ENCODE results near the gene ZSWIM8.

The ZSWIM8 gene

DNA sequence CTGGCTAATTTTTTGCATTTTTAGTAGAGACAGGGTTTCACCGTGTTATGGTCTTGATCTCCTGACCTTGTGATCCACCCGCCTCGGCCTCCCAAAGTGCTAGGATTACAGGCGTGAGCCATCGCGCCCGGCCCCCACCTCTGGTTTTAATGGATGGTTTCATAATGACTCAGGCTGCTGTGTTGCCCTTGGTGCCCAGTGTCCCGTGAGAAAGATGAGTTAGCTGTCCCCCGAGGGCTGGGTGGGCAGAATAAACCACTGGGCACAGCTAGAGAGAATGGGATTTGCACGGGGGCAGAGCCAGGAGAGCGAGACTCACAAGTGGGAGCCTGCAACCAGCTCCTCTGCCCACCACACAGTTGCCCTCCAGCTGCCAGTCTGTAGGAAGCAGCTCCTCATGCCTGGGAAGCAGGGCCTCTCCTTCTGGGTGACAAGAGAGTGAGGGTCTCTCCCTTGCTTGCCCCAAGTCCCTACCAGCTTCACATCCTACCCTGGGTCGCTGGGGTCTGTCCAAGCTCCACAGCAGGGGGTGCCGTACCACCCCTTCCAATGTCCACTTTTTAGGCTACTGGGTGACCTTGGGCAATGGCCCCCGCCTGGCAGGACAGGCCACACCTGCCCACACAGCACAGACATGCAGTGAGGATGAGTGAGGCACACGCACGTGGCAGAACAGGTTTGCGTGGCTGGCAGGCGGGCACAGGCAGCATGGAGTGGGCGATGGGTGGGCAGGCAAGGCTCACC is 42.1 kb downstream of the ZSWIM8 start:
- Histone ChIP-seq H3K4me3 (ENCODE audit: low read depth, low read length) (no peak overlapping the region), H3K4me1 (ENCODE audit: control insufficient read depth, insufficient read depth, low read length) (no peaks in the 10 kb centered on the region), H3K36me3 (ENCODE audit: control insufficient read depth in 2 of 2, insufficient read depth in 1 of 2, low read length in 2 of 2) (peaks cover 0 to 33% of the 10 kb centered on the region in 2 experiments; a peak in 2 of 3 replicates), H3K27ac (ENCODE audit: extremely low read depth, low read depth, low read length) (no peak overlapping the region), H3K9me3 (ENCODE audit: control insufficient read depth, insufficient read depth, low read depth, low read length) (no peaks in the 10 kb centered on the region)
- ChIA-PET CTCF (no interaction called here), POLR2A (no interaction called here)
- TF ChIP-seq ZNF530 (tag by site-specific recombination; IDR thresholded peaks at IDR 0.05; ENCODE audit: low read depth), result no peak
- no peak for TF ChIP-seq SETDB1 (IDR thresholded peaks at IDR 0.05; ENCODE audit: insufficient read length, low read length)
- TF ChIP-seq ZNF621 (tag by site-specific recombination; IDR thresholded peaks at IDR 0.05), result no peak
- TF ChIP-seq YY2 (tag by site-specific recombination; IDR thresholded peaks at IDR 0.05), result no peak
- no peak for TF ChIP-seq ZFP69B (tag by site-specific recombination; IDR thresholded peaks at IDR 0.05)
- no peak for TF ChIP-seq ZNF501 (tag by site-specific recombination; IDR thresholded peaks at IDR 0.05)
- no peak for TF ChIP-seq ZNF548 (tag by site-specific recombination; IDR thresholded peaks at IDR 0.05)
- no peak for TF ChIP-seq TCF7L2 (IDR thresholded peaks at IDR 0.05; ENCODE audit: borderline replicate concordance, low read depth, low read length)

DNA sequence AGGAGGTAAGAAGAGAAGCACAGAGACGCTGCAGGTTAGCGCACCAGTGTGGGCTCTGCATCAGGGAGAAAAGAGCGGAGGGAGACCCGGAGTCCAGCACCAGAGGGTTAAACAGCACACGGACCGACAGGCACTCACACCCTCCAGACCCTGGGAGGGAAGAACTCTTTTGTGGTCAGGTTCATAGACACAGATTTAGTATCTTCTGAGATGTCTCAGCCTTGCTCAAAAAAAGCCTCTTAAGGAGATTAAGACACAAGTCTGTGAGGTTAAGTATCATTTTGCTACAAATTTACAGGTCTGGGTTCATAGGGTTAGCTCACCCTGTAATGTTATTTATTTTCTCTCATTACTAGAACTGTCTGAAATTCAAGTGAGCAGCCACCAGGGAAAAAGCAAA is 42.8 kb downstream of the ZSWIM8 start:
- TF ChIP-seq ZNF621 (tag by site-specific recombination; IDR thresholded peaks at IDR 0.05) (no peak), ZNF558 (tag by site-specific recombination; IDR thresholded peaks at IDR 0.05) (no peak), ZBTB17 (tag by site-specific recombination; IDR thresholded peaks at IDR 0.05) (no peak), RBAK (tag by site-specific recombination; IDR thresholded peaks at IDR 0.05) (no peak), ZNF184 (tag by site-specific recombination; IDR thresholded peaks at IDR 0.05) (no peak), HOXC10 (CRISPR knock-in tag; IDR thresholded peaks at IDR 0.05) (no peak), ZNF585B (tag by site-specific recombination; IDR thresholded peaks at IDR 0.05) (no peak), ZNF146 (tag by site-specific recombination; IDR thresholded peaks at IDR 0.05) (no peak), SETDB1 (IDR thresholded peaks at IDR 0.05; ENCODE audit: insufficient read length, low read length) (no peak), ZSCAN23 (tag by site-specific recombination; IDR thresholded peaks at IDR 0.05) (no peak), ZNF701 (tag by site-specific recombination; IDR thresholded peaks at IDR 0.05) (no peak), ZFHX2 (tag by site-specific recombination; conservative IDR thresholded peaks at IDR 0.05) (no peak), ZNF19 (tag by site-specific recombination; IDR thresholded peaks at IDR 0.05; ENCODE audit: low read depth) (no peak), IKZF3 (tag by site-specific recombination; IDR thresholded peaks at IDR 0.05) (no peak), ZNF292 (tag by site-specific recombination; IDR thresholded peaks at IDR 0.05; ENCODE audit: borderline replicate concordance, low read depth) (no peak)
- TF ChIP-seq, protein P1, sequence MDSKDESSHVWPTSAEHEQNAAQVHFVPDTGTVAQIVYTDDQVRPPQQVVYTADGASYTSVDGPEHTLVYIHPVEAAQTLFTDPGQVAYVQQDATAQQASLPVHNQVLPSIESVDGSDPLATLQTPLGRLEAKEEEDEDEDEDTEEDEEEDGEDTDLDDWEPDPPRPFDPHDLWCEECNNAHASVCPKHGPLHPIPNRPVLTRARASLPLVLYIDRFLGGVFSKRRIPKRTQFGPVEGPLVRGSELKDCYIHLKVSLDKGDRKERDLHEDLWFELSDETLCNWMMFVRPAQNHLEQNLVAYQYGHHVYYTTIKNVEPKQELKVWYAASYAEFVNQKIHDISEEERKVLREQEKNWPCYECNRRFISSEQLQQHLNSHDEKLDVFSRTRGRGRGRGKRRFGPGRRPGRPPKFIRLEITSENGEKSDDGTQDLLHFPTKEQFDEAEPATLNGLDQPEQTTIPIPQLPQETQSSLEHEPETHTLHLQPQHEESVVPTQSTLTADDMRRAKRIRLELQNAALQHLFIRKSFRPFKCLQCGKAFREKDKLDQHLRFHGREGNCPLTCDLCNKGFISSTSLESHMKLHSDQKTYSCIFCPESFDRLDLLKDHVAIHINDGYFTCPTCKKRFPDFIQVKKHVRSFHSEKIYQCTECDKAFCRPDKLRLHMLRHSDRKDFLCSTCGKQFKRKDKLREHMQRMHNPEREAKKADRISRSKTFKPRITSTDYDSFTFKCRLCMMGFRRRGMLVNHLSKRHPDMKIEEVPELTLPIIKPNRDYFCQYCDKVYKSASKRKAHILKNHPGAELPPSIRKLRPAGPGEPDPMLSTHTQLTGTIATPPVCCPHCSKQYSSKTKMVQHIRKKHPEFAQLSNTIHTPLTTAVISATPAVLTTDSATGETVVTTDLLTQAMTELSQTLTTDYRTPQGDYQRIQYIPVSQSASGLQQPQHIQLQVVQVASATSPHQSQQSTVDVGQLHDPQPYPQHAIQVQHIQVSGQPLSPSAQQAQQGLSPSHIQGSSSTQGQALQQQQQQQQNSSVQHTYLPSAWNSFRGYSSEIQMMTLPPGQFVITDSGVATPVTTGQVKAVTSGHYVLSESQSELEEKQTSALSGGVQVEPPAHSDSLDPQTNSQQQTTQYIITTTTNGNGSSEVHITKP (tag by site-specific recombination; IDR thresholded peaks at IDR 0.05), result no peak
- TF ChIP-seq, protein P2, sequence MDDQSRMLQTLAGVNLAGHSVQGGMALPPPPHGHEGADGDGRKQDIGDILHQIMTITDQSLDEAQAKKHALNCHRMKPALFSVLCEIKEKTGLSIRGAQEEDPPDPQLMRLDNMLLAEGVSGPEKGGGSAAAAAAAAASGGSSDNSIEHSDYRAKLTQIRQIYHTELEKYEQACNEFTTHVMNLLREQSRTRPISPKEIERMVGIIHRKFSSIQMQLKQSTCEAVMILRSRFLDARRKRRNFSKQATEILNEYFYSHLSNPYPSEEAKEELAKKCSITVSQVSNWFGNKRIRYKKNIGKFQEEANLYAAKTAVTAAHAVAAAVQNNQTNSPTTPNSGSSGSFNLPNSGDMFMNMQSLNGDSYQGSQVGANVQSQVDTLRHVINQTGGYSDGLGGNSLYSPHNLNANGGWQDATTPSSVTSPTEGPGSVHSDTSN (CRISPR knock-in tag; IDR thresholded peaks at IDR 0.05), result no peak
- TF ChIP-seq, protein P3, sequence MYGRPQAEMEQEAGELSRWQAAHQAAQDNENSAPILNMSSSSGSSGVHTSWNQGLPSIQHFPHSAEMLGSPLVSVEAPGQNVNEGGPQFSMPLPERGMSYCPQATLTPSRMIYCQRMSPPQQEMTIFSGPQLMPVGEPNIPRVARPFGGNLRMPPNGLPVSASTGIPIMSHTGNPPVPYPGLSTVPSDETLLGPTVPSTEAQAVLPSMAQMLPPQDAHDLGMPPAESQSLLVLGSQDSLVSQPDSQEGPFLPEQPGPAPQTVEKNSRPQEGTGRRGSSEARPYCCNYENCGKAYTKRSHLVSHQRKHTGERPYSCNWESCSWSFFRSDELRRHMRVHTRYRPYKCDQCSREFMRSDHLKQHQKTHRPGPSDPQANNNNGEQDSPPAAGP (tag by site-specific recombination; IDR thresholded peaks at IDR 0.05), result no peak
- TF ChIP-seq, protein P4, sequence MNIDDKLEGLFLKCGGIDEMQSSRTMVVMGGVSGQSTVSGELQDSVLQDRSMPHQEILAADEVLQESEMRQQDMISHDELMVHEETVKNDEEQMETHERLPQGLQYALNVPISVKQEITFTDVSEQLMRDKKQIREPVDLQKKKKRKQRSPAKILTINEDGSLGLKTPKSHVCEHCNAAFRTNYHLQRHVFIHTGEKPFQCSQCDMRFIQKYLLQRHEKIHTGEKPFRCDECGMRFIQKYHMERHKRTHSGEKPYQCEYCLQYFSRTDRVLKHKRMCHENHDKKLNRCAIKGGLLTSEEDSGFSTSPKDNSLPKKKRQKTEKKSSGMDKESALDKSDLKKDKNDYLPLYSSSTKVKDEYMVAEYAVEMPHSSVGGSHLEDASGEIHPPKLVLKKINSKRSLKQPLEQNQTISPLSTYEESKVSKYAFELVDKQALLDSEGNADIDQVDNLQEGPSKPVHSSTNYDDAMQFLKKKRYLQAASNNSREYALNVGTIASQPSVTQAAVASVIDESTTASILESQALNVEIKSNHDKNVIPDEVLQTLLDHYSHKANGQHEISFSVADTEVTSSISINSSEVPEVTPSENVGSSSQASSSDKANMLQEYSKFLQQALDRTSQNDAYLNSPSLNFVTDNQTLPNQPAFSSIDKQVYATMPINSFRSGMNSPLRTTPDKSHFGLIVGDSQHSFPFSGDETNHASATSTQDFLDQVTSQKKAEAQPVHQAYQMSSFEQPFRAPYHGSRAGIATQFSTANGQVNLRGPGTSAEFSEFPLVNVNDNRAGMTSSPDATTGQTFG (tag by site-specific recombination; IDR thresholded peaks at IDR 0.05; ENCODE audit: borderline replicate concordance), result no peak
- TF ChIP-seq, protein P5, sequence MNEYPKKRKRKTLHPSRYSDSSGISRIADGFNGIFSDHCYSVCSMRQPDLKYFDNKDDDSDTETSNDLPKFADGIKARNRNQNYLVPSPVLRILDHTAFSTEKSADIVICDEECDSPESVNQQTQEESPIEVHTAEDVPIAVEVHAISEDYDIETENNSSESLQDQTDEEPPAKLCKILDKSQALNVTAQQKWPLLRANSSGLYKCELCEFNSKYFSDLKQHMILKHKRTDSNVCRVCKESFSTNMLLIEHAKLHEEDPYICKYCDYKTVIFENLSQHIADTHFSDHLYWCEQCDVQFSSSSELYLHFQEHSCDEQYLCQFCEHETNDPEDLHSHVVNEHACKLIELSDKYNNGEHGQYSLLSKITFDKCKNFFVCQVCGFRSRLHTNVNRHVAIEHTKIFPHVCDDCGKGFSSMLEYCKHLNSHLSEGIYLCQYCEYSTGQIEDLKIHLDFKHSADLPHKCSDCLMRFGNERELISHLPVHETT (tag by site-specific recombination; IDR thresholded peaks at IDR 0.05), result no peak
- CTCF ChIA-PET, result interaction anchor here (1.0 kb wide), 1 partner anchor 10 kb away, joined by 3 read pairs; no protein-coding TSS in a partner anchor
- POLR2A ChIA-PET, result no interaction called here
- H3K27ac ChIP-seq (ENCODE audit: extremely low read depth, low read depth, low read length), result no peak overlapping the region
- no peak overlapping the region for H3K4me3 ChIP-seq (ENCODE audit: low read depth, low read length)
- no peaks in the 10 kb centered on the region for H3K9me3 ChIP-seq (ENCODE audit: control insufficient read depth, insufficient read depth, low read depth, low read length)
- peaks cover 0 to 33% of the 10 kb centered on the region in 2 experiments; a peak in 2 of 3 replicates for H3K36me3 ChIP-seq (ENCODE audit: control insufficient read depth in 2 of 2, insufficient read depth in 1 of 2, low read length in 2 of 2)
- no peaks in the 10 kb centered on the region for H3K4me1 ChIP-seq (ENCODE audit: control insufficient read depth, insufficient read depth, low read length)

Data from HEK293 (cell line).